Gastroesophageal sphincter (tissue), 4 donors: ENCODE data around the gene ADAM10. TPM values are rescaled to one million over a fixed set of nuclear protein-coding genes. Genes with fewer than 3 reads are reported as not detected.

Experiments
- ATAC-seq: fragments of 150-250 bp; one replicate; pipeline ENCODE4 v1.9.1; 2016; ENCODE audit warnings: mild to moderate bottlenecking, moderate library complexity
- H3K27ac ChIP-seq, 4 donors: fragments of 200-600 bp; sonication (generic) in 3 of 4; 1 replicate in 3 of 4; 2 replicates in 1 of 4; pipeline ENCODE4 v1.5.1; 2016 to 2019
- H3K27me3 ChIP-seq: fragments of 200-600 bp; sonication (generic); one replicate; pipeline ENCODE4 v1.5.1; 2019
- H3K36me3 ChIP-seq, 2 donors: fragments of 200-600 bp; sonication (generic); one replicate each; pipeline ENCODE4 v1.5.1; 2019; ENCODE audit warnings: control low read depth in 1 of 2
- H3K4me1 ChIP-seq, 3 donors: fragments of 200-600 bp; sonication (generic); 1 replicate in 2 of 3; 2 replicates in 1 of 3; pipeline ENCODE4 v1.5.1; 2016 to 2019; ENCODE audit warnings: control low read depth in 2 of 3
- H3K4me3 ChIP-seq, 2 donors: fragments of 200-600 bp; sonication (generic); one replicate each; pipeline ENCODE4 v1.5.1; 2019; ENCODE audit warnings: mild to moderate bottlenecking in 1 of 2, moderate library complexity in 1 of 2
- H3K9me3 ChIP-seq, 3 donors: fragments of 200-600 bp; sonication (generic); one replicate each; pipeline ENCODE4 v1.5.1; 2017 to 2019; ENCODE audit warnings: control low read depth in 2 of 3
- EP300 ChIP-seq: sonication (generic); formaldehyde crosslinking; IDR thresholded peaks from one replicate; pipeline ENCODE4 v1.6.1; 2017; ENCODE audit warnings: antibody characterized with exemption, mild to moderate bottlenecking
- POLR2A ChIP-seq, 2 donors: fragments of 450-650 bp; IDR thresholded peaks; one replicate each; pipeline ENCODE4 v1.6.1; 2017; ENCODE audit warnings: antibody characterized with exemption in 2 of 2, mild to moderate bottlenecking in 2 of 2, moderate library complexity in 1 of 2
- POLR2AphosphoS5 ChIP-seq: sonication (generic); formaldehyde crosslinking; IDR thresholded peaks from one replicate; pipeline ENCODE4 v1.6.1; 2017; ENCODE audit warnings: antibody characterized with exemption
- WGBS, 2 donors: methylation state at CpG; one replicate each; pipeline ENCODE4 v1.1.5; 2018; ENCODE audit warnings: low coverage in 1 of 2; 5-methylcytosine and 5-hydroxymethylcytosine counted together
- total RNA-seq, 4 donors: library from RNA; depleted of rRNA; stranded (reverse); fragments of >200 nt; gene quantifications; one replicate each; pipeline ENCODE4 v1.1.0, GENCODE V29; 2016
- TF ChIP-seq, protein P1 (sequence below), 4 experiments: fragments of 200-600 bp in 2 of 4; fragments of 450-650 bp in 2 of 4; sonication (generic) in 1 of 4; IDR thresholded peaks; one replicate each; pipeline ENCODE4 v1.5.1; 2017 to 2019; ENCODE audit warnings: antibody characterized with exemption in 4 of 4, mild to moderate bottlenecking in 2 of 4, moderate library complexity in 2 of 4

Gene ADAM10
- total RNA-seq, 4 donors from 2014 or later, result 59.5 to 69.1 (median 62.3) TPM

DNA sequence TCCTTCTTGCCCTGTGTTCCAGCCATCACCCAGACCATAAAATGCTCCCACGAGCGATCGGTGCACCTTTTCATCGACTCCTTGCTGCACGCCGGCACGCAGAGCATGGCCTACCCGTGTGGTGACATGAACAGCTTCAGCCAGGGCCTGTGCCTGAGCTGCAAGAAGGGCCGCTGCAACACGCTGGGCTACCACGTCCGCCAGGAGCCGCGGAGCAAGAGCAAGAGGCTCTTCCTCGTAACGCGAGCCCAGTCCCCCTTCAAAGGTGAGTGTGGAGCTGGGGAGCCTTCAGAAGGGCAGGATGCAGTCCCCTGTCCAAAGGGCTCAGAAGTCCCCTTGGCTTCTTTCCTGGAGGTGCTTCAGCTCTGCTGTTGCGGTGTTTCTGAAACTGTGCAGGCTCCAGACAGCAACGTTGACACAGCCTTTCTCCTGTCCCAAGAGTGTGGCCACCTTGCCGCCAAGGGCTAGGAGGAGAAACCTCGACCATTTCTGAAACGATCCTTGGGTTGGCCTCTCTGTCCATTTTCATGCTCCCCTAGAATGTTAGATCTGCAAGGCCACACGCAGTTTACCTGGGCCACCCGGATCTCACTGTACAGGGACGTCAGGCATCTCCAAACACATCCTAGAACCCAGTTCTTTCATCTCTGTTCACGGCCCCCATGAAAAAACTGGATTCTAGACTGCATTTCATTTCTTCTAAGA lies 201.0 kb downstream of the ADAM10 start:
- TF ChIP-seq, protein P1, sequence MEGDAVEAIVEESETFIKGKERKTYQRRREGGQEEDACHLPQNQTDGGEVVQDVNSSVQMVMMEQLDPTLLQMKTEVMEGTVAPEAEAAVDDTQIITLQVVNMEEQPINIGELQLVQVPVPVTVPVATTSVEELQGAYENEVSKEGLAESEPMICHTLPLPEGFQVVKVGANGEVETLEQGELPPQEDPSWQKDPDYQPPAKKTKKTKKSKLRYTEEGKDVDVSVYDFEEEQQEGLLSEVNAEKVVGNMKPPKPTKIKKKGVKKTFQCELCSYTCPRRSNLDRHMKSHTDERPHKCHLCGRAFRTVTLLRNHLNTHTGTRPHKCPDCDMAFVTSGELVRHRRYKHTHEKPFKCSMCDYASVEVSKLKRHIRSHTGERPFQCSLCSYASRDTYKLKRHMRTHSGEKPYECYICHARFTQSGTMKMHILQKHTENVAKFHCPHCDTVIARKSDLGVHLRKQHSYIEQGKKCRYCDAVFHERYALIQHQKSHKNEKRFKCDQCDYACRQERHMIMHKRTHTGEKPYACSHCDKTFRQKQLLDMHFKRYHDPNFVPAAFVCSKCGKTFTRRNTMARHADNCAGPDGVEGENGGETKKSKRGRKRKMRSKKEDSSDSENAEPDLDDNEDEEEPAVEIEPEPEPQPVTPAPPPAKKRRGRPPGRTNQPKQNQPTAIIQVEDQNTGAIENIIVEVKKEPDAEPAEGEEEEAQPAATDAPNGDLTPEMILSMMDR (IDR thresholded peaks at IDR 0.05), result no peak
- TF ChIP-seq POLR2A (IDR thresholded peaks at IDR 0.05), result no peak
- TF ChIP-seq EP300, result no peak
- TF ChIP-seq POLR2AphosphoS5, result no peak
- WGBS, 2 donors, result 96% methylated on average over 12 of the region's 26 CpGs; no CpG with 5 or more reads in 1 of the 2 donors
- H3K4me3 ChIP-seq, result no peak overlapping the region
- H3K27me3 ChIP-seq, result no peaks in the 10 kb centered on the region
- H3K27ac ChIP-seq, result peak overlapping the region in 3 of 4 donors; percentile 53 to 82 (median 69)
- ATAC-seq, result no peak
- no peaks in the 10 kb centered on the region for H3K9me3 ChIP-seq
- peaks cover 0 to 51% (median 0%) of the 10 kb centered on the region in 3 donors for H3K4me1 ChIP-seq
- no peaks in the 10 kb centered on the region for H3K36me3 ChIP-seq

- peaks cover 0 to 51% (median 0%) of the 10 kb centered on the region in 3 donors for H3K4me1 ChIP-seq
- H3K4me3 ChIP-seq, result no peak overlapping the region
- no peaks in the 10 kb centered on the region for H3K9me3 ChIP-seq
- H3K36me3 ChIP-seq, result no peaks in the 10 kb centered on the region
- no peaks in the 10 kb centered on the region for H3K27me3 ChIP-seq
- TF ChIP-seq EP300 (no peak), POLR2A (IDR thresholded peaks at IDR 0.05) (no peak), POLR2AphosphoS5 (no peak)
- TF ChIP-seq, protein P1 (IDR thresholded peaks at IDR 0.05), result no peak
- ATAC-seq, result no peak
- whole genome bisulfite sequencing, 2 donors, result 92 to 100% methylated on average over 2 to 9 of the region's 9 CpGs
- H3K27ac ChIP-seq, result peak overlapping the region in 1 of 4 donors; percentile 53
Measured at GRCh38 chr15:58547628-58548307, 201.7 kb downstream of the ADAM10 start.

DNA sequence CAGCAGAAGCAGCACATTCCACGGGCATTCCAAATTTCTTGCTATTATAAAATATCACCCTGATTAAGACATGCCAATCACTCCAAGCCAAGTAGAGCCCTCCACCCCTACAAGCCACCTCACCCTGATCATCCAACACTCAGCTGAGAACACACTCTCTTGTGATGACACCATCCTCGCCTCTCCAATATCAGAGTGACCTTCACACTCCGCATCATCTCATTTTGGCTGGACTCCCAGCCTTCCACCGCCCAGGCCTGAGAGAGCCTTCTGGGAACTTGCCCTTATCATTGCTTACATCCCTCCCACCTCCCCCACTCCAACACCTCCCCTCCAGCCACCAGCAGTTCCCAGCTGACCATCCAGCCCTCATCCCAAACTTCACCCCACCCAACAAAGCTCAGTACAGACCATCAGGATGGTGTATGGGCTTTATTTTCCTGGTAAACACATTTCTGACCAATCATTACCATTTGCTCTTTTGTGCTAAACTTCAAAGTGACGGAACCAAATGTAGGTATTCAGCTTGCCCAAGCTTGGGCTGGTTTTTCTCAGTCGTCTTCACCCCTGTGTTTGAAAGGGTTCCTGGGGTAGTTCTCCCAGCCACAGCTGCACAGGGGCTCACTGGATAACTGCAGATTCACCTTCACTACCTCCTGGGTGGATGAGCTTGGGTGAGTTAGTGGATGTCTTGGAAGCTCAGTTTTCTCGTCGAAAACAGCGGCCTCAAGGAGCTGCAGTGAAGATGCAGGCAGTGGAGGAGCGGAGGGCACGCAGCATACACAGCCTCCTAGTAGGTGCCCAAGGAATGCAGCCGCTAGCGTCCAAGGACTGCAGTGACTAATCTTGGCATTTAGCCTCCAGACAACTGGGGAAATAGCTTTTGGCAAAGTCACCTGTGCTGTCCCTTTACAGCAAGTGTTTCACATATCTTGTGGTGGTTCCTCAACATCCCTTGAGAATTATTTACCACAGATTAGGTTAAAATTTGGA lies 202.6 kb downstream of the ADAM10 start:
- no peaks in the 10 kb centered on the region for H3K9me3 ChIP-seq
- TF ChIP-seq EP300 (no peak), POLR2AphosphoS5 (peak; percentile 67)
- WGBS, 2 donors, result 29 to 62% methylated on average over 5 to 7 of the region's 13 CpGs
- ATAC-seq, result peak; percentile 60
- H3K4me3 ChIP-seq, result no peak overlapping the region
- peaks cover 0 to 42% (median 0%) of the 10 kb centered on the region in 3 donors for H3K4me1 ChIP-seq
- H3K27ac ChIP-seq, result peak overlapping the region in 3 of 4 donors; percentile 0 to 44 (median 41)
- no peaks in the 10 kb centered on the region for H3K27me3 ChIP-seq
- no peaks in the 10 kb centered on the region for H3K36me3 ChIP-seq

DNA sequence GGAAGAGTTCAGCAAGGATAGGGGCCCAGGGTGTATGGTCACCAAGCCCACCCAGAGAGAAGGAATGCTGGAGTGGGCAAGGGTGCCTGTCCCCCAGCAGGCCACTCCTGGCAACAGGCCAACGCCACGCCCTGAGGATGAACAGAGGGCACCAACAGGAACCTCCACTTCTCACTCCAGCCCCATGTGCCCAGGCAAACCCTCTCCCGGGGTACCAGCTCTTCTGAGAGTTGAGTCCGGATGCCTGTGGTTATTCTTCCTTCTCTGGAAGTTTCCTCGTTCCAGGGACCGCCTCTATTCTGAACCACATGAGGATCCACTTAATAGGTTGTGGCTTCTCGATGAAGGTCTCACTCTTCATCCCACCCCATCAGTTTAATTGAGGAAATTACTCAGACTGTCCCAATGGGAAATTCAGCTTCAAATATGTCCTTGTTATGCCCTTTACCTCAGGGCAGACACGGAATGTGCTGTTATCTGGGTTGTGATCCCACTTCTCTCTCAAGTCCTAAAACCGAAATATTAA lies 203.4 kb downstream of the ADAM10 start:
- no peak for ATAC-seq
- no peak overlapping the region for H3K4me3 ChIP-seq
- H3K27ac ChIP-seq, result no peak overlapping the region
- 93 to 97% methylated on average over 6 to 7 of the region's 9 CpGs for WGBS, 2 donors
- H3K27me3 ChIP-seq, result no peaks in the 10 kb centered on the region
- H3K4me1 ChIP-seq, result peaks cover 0 to 41% (median 0%) of the 10 kb centered on the region in 3 donors
- H3K36me3 ChIP-seq, result no peaks in the 10 kb centered on the region
- TF ChIP-seq POLR2A (IDR thresholded peaks at IDR 0.05), result no peak
- TF ChIP-seq EP300, result no peak
- TF ChIP-seq, protein P1 (IDR thresholded peaks at IDR 0.05), result no peak
- H3K9me3 ChIP-seq, result no peaks in the 10 kb centered on the region
